Measurements from ENCODE around the gene SLC13A4. TPM values are rescaled to one million over a fixed set of nuclear protein-coding genes. Genes with fewer than 3 reads are reported as not detected.

SLC13A4 gene
- total and polyA plus RNA-seq, 2 of the 4 experiments (the other 2 are of a cell fraction), result 0.10 TPM; not detected in 1

- Histone ChIP-seq H3K56ac (ENCODE audit: extremely low read depth, insufficient read depth, low read length) (no peak overlapping the region), H3K9me1 (ENCODE audit: insufficient read depth, low read length) (peaks cover 35% of the 10 kb centered on the region), H2BK120ac (ENCODE audit: low read depth, low read length) (peak overlapping the region; percentile 42; the same call in 1 of the 2 replicates), H3K4ac (ENCODE audit: low read depth, low read length) (peak overlapping the region; percentile 64), H3K14ac (replicated peaks; ENCODE audit: low read depth, low read length) (peak overlapping the region; percentile 2; the same call in 1 of the 2 replicates), H3K9ac (ENCODE audit: low read depth, low read length) (no peak overlapping the region), H3K4me3 (ENCODE audit: insufficient read depth, low read depth, low read length) (no peak overlapping the region), H4K91ac (ENCODE audit: insufficient read depth, low read depth, low read length) (no peak overlapping the region), H4K20me1 (ENCODE audit: insufficient read depth, low read length) (0 out of 2 replicates have a peak, but pooled peaks cover 6% of the 10 kb centered on the region), H3K9me3 (ENCODE audit: control insufficient read depth, insufficient read depth, low read length) (no peaks in the 10 kb centered on the region), H2BK20ac (ENCODE audit: low read depth, low read length) (no peak overlapping the region), H3K36me3 (ENCODE audit: control insufficient read depth, insufficient read depth, low read length) (peaks cover 3% of the 10 kb centered on the region; the same call in 1 of the 2 replicates), H3K79me1 (ENCODE audit: low read depth in 1 of 2, low read length in 2 of 2) (peaks cover 27 to 62% of the 10 kb centered on the region in 2 experiments), H2AK5ac (ENCODE audit: low read depth, low read length) (peak overlapping the region; percentile 82), H2BK15ac (ENCODE audit: low read depth, low read length) (no peak overlapping the region), H2AFZ (replicated peaks; ENCODE audit: low read length, poor library complexity) (no peak overlapping the region), H3K18ac (ENCODE audit: low read depth, low read length) (no peak overlapping the region), H4K5ac (ENCODE audit: low read depth, low read length) (no peak overlapping the region), H3K27ac (ENCODE audit: insufficient read depth, low read length) (no peak overlapping the region; the same call in 1 of the 2 replicates), H4K8ac (ENCODE audit: low read depth in 2 of 2, low read length in 2 of 2) (no peak overlapping the region), H3K27me3 (ENCODE audit: control insufficient read depth, insufficient read depth, low read length) (no peaks in the 10 kb centered on the region), H3K23ac (ENCODE audit: low read depth, low read length) (no peak overlapping the region), H3K4me1 (ENCODE audit: control insufficient read depth, insufficient read depth, low read length) (peaks cover 17% of the 10 kb centered on the region), H2BK5ac (ENCODE audit: low read depth, low read length, poor library complexity, severe bottlenecking) (peak overlapping the region; percentile 36), H2AK9ac (replicated peaks; ENCODE audit: low read depth, low read length, poor library complexity) (peak overlapping the region; percentile 43), H3K4me2 (ENCODE audit: low read depth, low read length) (no peak overlapping the region)
- POLR2A ChIA-PET (ENCODE audit: unreplicated experiment), result no interaction called here
- TF ChIP-seq POLR2A (IDR thresholded peaks at IDR 0.05; ENCODE audit: low read depth, low read length), result no peak
- TF ChIP-seq ELK1 (IDR thresholded peaks at IDR 0.05; ENCODE audit: borderline replicate concordance, low read depth, low read length), result no peak
- no peak for TF ChIP-seq SMC3 (IDR thresholded peaks at IDR 0.05; ENCODE audit: low read depth, low read length)
- TF ChIP-seq RFX5 (IDR thresholded peaks at IDR 0.05; ENCODE audit: low read depth, low read length), result no peak
- TF ChIP-seq NFE2L2 (IDR thresholded peaks at IDR 0.05; ENCODE audit: low read depth, low read length), result no peak
- TF ChIP-seq BHLHE40 (IDR thresholded peaks at IDR 0.05; ENCODE audit: low read depth, low read length), result no peak
- TF ChIP-seq CEBPB (IDR thresholded peaks at IDR 0.05; ENCODE audit: low read depth, low read length), result peak; percentile 84
- DNase-seq (no peak), ATAC-seq (ENCODE audit: low read depth) (0 out of 2 replicates have a peak, but pooled peaks have one; percentile 15)
- CTCF ChIA-PET, result no interaction called here
- dilution Hi-C loops (cut with HindIII; ENCODE audit: low sequenced_read_pairs, unreplicated experiment), result no loop called here
- intact Hi-C loops (cut with micrococcal nuclease), result no loop called here
- in situ Hi-C loops (cut with MboI; ENCODE audit: low sequenced_read_pairs), result no loop called here
- BruUV-seq (replicated peaks), result no TSS peak
- 67% methylated on average over 4 of the region's 9 CpGs; no CpG with 5 or more reads in 1 of the 2 experiments for WGBS, 2 experiments (ENCODE audit: extremely low coverage in 2 of 2, insufficient read length in 1 of 2)
Measured at GRCh38 chr7:135685306-135686084, 42.5 kb downstream of the SLC13A4 start.

Data from IMR-90 (cell line).